Aorta (tissue), 5 donors: ENCODE data around the gene POLR2F. TPM values are rescaled to one million over a fixed set of nuclear protein-coding genes. Genes with fewer than 3 reads are reported as not detected.

Source experiments
- ATAC-seq: fragments of 200-7000 bp; cut with Tn5 transposase; one replicate; pipeline ENCODE4 v1.9.1; 2022; ENCODE audit warnings: moderate library complexity; ENCODE audit not compliant: low FRiP score
- DNase-seq, 2 donors: peaks; one replicate each; pipeline ENCODE4 v3.0.0-alpha.2; 2020
- H3K27ac ChIP-seq, 2 donors: one replicate each; pipeline ENCODE4 v1.5.1; 2013; ENCODE audit warnings: low read length in 2 of 2, mild to moderate bottlenecking in 2 of 2, moderate library complexity in 2 of 2, control low read depth in 1 of 2, inconsistent platforms in 1 of 2, low read depth in 1 of 2
- H3K27me3 ChIP-seq, 2 donors: one replicate each; pipeline ENCODE4 v1.6.1; 2013; ENCODE audit warnings: control low read depth in 1 of 2, low read length in 1 of 2, mild to moderate bottlenecking in 1 of 2, moderate library complexity in 1 of 2; ENCODE audit not compliant: insufficient read depth in 2 of 2, control insufficient read depth in 1 of 2
- H3K36me3 ChIP-seq, 2 donors: one replicate each; pipeline ENCODE4 v1.6.1; 2013; ENCODE audit warnings: control low read depth in 1 of 2, low read length in 1 of 2, mild to moderate bottlenecking in 1 of 2; ENCODE audit not compliant: insufficient read depth in 2 of 2, control insufficient read depth in 1 of 2
- H3K4me1 ChIP-seq, 2 donors: one replicate each; pipeline ENCODE4 v1.6.1; 2013; ENCODE audit warnings: low read length in 2 of 2, control low read depth in 1 of 2, mild to moderate bottlenecking in 1 of 2, moderate library complexity in 1 of 2; ENCODE audit not compliant: insufficient read depth in 2 of 2, control insufficient read depth in 1 of 2
- H3K4me3 ChIP-seq, 2 donors: one replicate each; pipeline ENCODE4 v1.5.1; 2013; ENCODE audit warnings: low read length in 2 of 2, control low read depth in 1 of 2, mild to moderate bottlenecking in 1 of 2
- H3K9me3 ChIP-seq: one replicate; pipeline ENCODE4 v1.6.1; 2013; ENCODE audit warnings: mild to moderate bottlenecking, low read length; ENCODE audit not compliant: control insufficient read depth
- WGBS, 2 donors: extraction: QIAGEN DNeasy Blood & Tissue Kit; methylation state at CpG; one replicate each; pipeline ENCODE4 v1.1.7; 2013; 5-methylcytosine and 5-hydroxymethylcytosine counted together
- intact Hi-C, 2 donors: fragments of 100-400 bp; cut with DNase I; formaldehyde crosslinking; loops; one replicate each; pipeline versions ENCODE4 v1.14.2 to v1.15.0; 2022
- polyA plus RNA-seq, 2 donors: library from polyadenylated mRNA; stranded (reverse); fragments of 200-250 nt; gene quantifications; one replicate each; pipeline ENCODE4 v1.2.3, GENCODE V29; 2013
- total RNA-seq, 2 donors: library from RNA; stranded (reverse); fragmentation: NEBNext Ultra II Directional; extraction: Animal tissue kit (Norgen Biotek cat#: 25700); gene quantifications; one replicate each; pipeline ENCODE4 v1.2.1, GENCODE V29; 2021
- donor health status: healthy with polysubstance abuse.
- donor health status: Bipolar disorder and iron deficiency.
- donor health status: DM: no; HTN: no; CAD: no.
- donor health status: DM: no; HTN: no; CAD: no.
- donor health status: DM: yes; HTN: yes; CAD: no.

The POLR2F gene
- total and polyA plus RNA-seq, 4 donors = 45.9 to 169 (median 98.3) TPM

DNA sequence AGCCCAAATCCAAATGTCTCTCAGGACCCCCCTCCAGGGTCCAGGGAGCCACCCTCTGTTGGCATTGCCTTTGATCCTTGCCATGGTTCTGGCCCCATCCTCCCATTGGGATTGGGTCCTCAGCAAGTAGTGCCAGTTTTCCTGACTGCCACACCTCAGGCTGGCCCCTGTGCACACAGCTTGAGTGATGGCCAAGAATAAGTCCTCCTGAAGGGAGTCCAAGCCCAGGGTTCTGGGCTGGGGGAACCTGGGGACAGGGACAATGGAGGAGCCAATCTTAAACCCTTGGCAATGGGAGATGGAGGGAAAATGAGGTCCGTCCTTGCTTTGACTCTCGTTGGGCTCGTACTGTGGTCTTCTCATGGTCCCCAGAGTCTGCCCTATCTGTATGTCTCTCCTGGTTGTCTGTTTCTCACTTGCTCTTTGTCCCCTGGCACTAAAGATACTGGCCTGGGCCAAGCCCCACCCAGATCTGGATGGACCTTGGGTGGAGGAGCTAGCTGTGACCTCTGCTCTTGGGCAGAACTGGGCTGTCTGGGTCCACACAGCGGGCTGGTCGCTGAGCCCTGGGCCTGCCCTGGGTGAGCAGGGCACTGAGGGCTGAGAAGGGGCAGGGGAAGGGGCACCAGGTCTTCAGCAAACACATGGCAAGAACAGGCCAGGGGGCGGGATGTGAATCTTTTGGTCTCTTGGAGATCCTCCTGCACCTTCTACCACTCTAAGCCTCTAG lies 27.9 kb downstream of the POLR2F start:
- 95% methylated on average over 6 of the region's 6 CpGs for WGBS, 2 donors
- no peak for DNase-seq
- H3K4me1 ChIP-seq = no peaks in the 10 kb centered on the region
- no peak overlapping the region for H3K27ac ChIP-seq
- no peaks in the 10 kb centered on the region for H3K27me3 ChIP-seq
- peak; percentile 39 for ATAC-seq
- no peaks in the 10 kb centered on the region for H3K36me3 ChIP-seq
- H3K4me3 ChIP-seq = no peak overlapping the region
- intact Hi-C loops = no loop called here
- no peaks in the 10 kb centered on the region for H3K9me3 ChIP-seq

DNA sequence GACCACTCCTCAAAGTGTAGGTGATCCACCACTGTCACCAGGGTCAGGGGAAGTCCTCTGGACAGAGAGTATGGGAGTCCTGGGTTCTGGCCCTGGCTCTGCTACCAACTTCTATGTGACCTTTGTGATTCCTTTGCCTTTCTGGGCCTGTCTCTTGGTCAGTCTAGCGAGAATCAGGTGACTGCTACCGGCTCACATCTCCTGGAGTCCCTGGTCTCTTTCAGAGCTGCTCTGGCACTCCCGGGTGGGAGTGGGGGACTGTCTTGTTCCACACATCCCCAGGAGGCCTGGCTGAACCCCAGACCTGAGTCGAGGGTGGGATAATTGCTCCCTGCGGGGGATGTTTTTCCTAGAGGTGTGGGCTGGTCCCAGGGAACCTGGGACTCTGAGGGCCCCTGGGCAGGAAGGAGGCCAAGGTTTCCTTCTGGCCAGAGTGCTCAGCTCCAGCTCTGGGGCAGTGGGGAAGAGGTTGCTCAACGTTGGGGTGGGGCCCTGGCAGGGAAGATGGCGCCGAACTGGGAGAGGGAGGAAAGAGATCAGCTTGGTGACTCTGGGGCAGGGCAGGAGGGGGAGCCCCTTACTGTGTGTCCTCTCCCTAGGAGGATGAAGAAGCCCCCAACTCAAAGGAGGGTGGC lies 28.8 kb downstream of the POLR2F start:
- Histone ChIP-seq H3K4me3 (no peak overlapping the region), H3K36me3 (no peaks in the 10 kb centered on the region), H3K4me1 (no peaks in the 10 kb centered on the region), H3K27me3 (no peaks in the 10 kb centered on the region), H3K27ac (no peak overlapping the region), H3K9me3 (no peaks in the 10 kb centered on the region)
- intact Hi-C loops = no loop called here
- WGBS, 2 donors = 88 to 92% methylated on average over 8 of the region's 8 CpGs
- DNase-seq = no peak
- ATAC-seq = no peak

DNA sequence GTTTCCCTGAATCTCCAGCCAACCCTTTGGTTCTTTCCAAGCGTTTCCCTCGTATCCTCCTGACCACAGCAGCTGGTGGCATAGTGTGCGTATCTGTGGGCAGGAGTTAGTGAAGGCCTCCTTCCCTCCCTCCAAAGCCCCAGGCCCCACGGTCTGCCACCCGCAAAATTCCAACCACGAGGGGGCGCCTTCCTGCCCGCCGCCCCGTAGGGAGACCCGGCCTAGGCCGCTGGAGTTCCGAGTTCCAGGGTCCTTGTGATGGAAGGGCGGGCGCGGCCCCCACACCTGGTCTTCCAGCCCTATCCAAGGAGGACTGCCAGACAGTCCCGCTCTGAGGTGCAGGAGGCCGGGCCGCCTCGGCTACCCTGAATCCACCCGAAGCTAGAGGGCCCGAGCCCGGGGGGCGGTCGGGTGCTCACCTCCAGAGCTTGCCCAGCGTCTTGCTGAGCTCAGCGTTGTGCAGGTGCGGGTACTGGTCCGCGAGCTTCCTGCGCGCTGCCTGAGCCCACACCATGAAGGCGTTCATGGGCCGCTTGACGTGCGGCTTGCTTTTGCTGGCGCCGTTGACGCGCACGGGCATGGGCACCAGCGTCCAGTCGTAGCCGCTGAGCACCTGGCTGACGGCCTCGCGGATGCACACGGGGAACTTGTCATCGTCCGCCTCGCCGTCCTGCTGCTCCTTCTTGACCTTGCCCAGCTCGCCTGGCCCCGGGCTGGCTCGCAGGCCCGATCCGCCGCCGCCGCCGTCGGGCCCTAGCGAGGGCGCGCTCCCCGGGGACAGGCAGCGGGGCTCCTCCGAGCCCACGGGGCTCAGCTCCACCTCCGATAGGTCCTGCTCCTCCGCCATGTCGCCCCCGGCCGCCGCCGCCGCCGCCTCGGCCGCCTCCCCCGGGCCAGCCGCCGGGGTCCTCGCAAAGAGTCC lies 29.7 kb downstream of the POLR2F start:
- H3K4me1 ChIP-seq = no peaks in the 10 kb centered on the region
- H3K4me3 ChIP-seq = no peak overlapping the region
- no peaks in the 10 kb centered on the region for H3K36me3 ChIP-seq
- no peaks in the 10 kb centered on the region for H3K9me3 ChIP-seq
- intact Hi-C loops = no loop called here
- 37 to 42% methylated on average over 73 to 84 of the region's 84 CpGs for WGBS, 2 donors
- H3K27ac ChIP-seq = no peak overlapping the region
- ATAC-seq = no peak
- H3K27me3 ChIP-seq = no peaks in the 10 kb centered on the region
- DNase-seq = no peak

DNA sequence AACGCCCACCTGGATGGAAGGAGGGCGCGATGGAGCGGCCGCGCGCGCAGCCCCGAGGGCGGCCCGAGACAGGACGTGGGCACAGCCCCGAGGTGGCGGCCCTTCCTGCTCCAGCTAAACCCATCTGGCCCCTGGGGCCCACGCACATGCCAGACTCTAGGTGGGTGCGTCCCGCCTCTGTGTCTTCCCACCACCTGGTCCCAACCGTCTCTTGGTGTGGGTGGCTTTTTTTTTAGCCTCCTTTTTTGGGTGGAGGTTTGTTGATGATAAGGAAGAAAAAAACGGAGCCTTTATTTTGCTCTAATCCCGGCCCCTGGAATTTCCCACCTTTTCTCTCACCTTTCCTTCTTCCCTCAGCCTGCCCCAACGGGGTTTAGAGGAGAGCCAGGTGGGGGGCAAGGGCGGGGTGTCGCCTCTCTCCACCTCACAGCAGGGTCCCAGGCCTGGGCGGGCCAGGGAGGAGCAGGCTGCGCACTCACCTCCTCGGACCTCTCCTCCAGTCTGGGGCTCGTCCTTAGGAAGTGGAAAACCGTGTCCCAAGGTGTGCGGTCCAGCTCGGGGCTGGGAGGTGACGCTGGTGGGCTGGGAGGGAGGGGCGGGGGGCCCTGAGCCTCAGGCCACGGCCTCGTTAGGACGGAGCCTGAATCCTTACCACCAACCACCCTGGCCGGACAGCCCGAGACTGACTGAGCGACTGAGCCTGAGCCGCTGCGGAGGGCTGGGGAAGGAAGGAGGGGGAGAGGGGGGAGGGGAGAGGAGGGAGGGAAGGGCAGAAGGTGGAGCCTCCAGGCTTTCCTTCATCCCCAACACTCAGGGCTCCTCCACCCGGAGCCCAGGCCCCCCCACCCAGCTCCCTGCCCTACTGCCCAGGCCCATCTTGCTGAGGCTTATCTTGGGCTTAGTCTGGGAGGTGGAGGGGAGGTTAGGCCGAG lies 30.6 kb downstream of the POLR2F start, which contains the start of gene SOX10:
TSS of gene SOX10 (minus strand) at position 696 of the 932 bp plus-strand sequence. CDS start 771 bp downstream, outside the sequence.
- Histone ChIP-seq H3K4me1 (no peaks in the 10 kb centered on the region), H3K27me3 (no peaks in the 10 kb centered on the region), H3K36me3 (no peaks in the 10 kb centered on the region), H3K27ac (no peak within 1 kb of the TSS), H3K9me3 (no peaks in the 10 kb centered on the region), H3K4me3 (no peak within 1 kb of the TSS)
- intact Hi-C loops = no loop called here
- 77 to 80% methylated on average over 39 to 42 of the region's 42 CpGs for WGBS, 2 donors
- ATAC-seq (no peak), DNase-seq (no peak)

DNA sequence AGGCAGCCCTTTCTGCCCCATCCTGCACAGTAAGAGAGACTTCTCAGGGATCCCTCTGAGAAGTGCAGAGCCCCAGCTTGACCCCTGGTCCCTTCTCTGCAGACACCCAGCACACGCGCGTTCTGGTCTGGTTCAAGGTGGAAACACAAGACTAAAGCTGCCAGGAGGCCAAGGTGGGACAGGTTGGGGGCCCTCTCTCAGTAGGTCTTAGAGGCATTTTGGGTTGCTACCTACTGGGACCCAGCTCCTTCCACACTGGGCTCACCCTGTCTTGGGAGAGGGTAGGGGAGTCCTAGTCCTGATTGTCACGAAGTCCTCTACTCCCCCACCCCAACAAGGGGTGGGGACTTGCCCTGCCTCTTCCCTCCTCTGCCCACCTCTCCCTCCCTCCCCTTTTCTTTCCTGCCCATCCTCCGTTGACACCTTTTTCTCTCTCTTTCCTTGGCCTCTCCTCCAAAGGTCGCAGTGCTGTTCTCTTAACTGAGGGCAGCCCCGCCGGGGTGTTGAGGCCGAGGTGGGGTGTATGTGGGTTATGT lies 31.6 kb downstream of the POLR2F start:
- H3K9me3 ChIP-seq = no peaks in the 10 kb centered on the region
- intact Hi-C loops = no loop called here
- H3K27ac ChIP-seq = no peak overlapping the region
- H3K4me3 ChIP-seq = no peak overlapping the region
- no peaks in the 10 kb centered on the region for H3K27me3 ChIP-seq
- ATAC-seq = no peak
- no peaks in the 10 kb centered on the region for H3K4me1 ChIP-seq
- WGBS, 2 donors = 91% methylated on average over 9 of the region's 9 CpGs
- DNase-seq = no peak
- H3K36me3 ChIP-seq = no peaks in the 10 kb centered on the region

DNA sequence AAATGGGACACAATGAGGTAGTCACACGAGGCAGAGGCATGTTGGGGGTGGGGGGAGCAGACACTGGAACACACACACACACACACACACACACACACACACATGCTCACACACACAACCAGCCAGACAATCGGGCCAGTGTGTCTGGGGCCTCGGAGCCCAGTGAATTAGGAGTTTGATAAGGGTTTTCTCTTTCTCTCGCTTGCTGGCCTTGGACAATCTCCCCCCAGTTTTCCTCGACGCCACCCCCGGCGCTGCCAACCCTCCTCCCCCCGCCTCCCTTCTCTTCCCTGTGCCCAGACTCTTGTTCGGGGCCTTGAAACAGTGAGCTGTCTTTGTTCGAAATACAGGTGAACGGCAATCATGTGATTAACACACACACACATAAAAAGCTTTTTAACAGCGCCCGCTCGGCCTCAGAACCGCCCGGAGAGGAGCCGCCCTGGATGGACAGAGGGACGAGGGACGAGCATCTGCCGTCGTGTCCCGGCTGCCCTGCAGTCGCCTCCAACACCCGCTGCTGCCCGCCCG lies 32.3 kb downstream of the POLR2F start:
- Histone ChIP-seq H3K27me3 (no peaks in the 10 kb centered on the region), H3K36me3 (no peaks in the 10 kb centered on the region), H3K9me3 (no peaks in the 10 kb centered on the region), H3K4me1 (no peaks in the 10 kb centered on the region), H3K4me3 (no peak overlapping the region), H3K27ac (no peak overlapping the region)
- intact Hi-C loops = no loop called here
- ATAC-seq (no peak), DNase-seq (no peak)
- 90 to 91% methylated on average over 27 of the region's 27 CpGs for WGBS, 2 donors

DNA sequence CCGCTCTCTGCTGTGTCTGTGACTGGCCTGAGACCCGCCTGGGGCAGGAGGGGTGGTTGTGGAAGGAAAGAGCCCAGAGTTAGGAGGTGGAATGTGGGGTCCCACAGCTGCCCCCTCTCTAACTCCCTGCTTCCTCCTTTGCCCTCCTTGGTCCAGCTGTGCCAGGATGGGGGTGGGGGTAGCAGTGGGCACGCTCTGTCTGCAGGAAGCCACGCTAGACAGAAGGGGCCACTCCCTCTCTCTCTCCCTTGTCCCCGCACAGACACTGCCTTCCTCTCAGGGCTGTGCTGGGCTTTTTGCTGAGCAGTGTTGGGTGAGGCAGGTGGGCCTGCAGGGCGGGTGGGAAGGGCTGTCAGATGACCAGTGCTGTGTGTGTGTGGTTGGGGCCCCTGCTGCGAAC lies 32.9 kb downstream of the POLR2F start:
- WGBS, 2 donors = 85 to 87% methylated on average over 7 of the region's 7 CpGs
- H3K4me1 ChIP-seq = no peaks in the 10 kb centered on the region

More for the DNA sequence above, 32.9 kb downstream of the POLR2F start:
- ATAC-seq = no peak
- H3K27me3 ChIP-seq = no peaks in the 10 kb centered on the region
- H3K4me3 ChIP-seq = no peak overlapping the region
- H3K36me3 ChIP-seq = no peaks in the 10 kb centered on the region
- no peaks in the 10 kb centered on the region for H3K9me3 ChIP-seq
- intact Hi-C loops = no loop called here
- H3K27ac ChIP-seq = no peak overlapping the region
- DNase-seq = no peak
